Vagina (tissue), 2 donors: ENCODE measurements around the gene NUB1.

Experiments used
- POLR2A ChIP-seq, 2 donors: fragments of 450-650 bp; IDR thresholded peaks; one replicate each; pipeline ENCODE4 v1.6.1; 2017; ENCODE audit warnings: antibody characterized with exemption in 2 of 2, mild to moderate bottlenecking in 2 of 2, moderate library complexity in 2 of 2
- POLR2AphosphoS5 ChIP-seq, 2 donors: sonication (generic); formaldehyde crosslinking; IDR thresholded peaks; one replicate each; pipeline ENCODE4 v1.9.0; 2017; ENCODE audit warnings: antibody characterized with exemption in 2 of 2, mild to moderate bottlenecking in 2 of 2, low read depth in 1 of 2; ENCODE audit not compliant: insufficient read depth in 1 of 2
- TF ChIP-seq, protein P1 (sequence below), 3 experiments: fragments of 450-650 bp in 2 of 3; fragments of 200-600 bp in 1 of 3; sonication (generic) in 1 of 3; IDR thresholded peaks; one replicate each; pipeline ENCODE4 v1.5.1; 2017 to 2019; ENCODE audit warnings: antibody characterized with exemption in 3 of 3, mild to moderate bottlenecking in 2 of 3, moderate library complexity in 2 of 3

DNA sequence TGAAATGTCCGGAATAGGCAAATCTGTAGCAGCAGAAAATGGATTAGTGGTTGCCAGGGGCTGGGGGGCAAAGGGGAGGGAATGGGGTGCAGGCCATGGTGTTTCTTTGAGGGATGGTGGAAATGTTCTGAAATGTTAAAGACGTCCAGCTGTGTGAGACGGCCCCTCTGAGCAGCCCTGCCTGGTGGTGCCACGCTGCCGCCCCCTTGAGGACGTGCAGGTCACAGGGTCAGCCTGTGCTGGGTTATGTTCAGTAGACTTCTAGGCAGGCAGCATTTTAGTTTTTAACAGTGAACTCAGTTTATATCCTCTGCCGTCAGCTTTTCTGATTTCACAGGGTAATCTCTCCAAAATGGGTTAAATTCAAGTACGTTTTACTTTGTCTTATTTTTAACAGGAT, 9.4 kb downstream of the NUB1 start:
- TF ChIP-seq, protein P1, sequence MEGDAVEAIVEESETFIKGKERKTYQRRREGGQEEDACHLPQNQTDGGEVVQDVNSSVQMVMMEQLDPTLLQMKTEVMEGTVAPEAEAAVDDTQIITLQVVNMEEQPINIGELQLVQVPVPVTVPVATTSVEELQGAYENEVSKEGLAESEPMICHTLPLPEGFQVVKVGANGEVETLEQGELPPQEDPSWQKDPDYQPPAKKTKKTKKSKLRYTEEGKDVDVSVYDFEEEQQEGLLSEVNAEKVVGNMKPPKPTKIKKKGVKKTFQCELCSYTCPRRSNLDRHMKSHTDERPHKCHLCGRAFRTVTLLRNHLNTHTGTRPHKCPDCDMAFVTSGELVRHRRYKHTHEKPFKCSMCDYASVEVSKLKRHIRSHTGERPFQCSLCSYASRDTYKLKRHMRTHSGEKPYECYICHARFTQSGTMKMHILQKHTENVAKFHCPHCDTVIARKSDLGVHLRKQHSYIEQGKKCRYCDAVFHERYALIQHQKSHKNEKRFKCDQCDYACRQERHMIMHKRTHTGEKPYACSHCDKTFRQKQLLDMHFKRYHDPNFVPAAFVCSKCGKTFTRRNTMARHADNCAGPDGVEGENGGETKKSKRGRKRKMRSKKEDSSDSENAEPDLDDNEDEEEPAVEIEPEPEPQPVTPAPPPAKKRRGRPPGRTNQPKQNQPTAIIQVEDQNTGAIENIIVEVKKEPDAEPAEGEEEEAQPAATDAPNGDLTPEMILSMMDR (IDR thresholded peaks at IDR 0.05), result no peak
- TF ChIP-seq POLR2A (IDR thresholded peaks at IDR 0.05), result no peak
- TF ChIP-seq POLR2AphosphoS5 (IDR thresholded peaks at IDR 0.05; ENCODE audit: insufficient read depth in 1 of 2, low read depth in 1 of 2), result no peak
